Omental fat pad (tissue), 4 donors: ENCODE measurements around the gene MAPT. TPM values are rescaled to one million over a fixed set of nuclear protein-coding genes. Genes with fewer than 3 reads are reported as not detected.
"Not testable (repeated sequence)": the region's sequence is repeated elsewhere in the genome, so short reads cannot be mapped to it uniquely, and the experiment has no call there.

Experiments
- ATAC-seq: fragments of 150-250 bp; one replicate; pipeline ENCODE4 v1.9.1; 2016; ENCODE audit warnings: mild to moderate bottlenecking, moderate library complexity; ENCODE audit not compliant: low FRiP score
- DNase-seq: peaks from one replicate; pipeline ENCODE4 v3.0.0-alpha.2; 2019; ENCODE audit warnings: low spot score
- total RNA-seq, 4 donors: library from RNA; depleted of rRNA; stranded (reverse); fragments of >200 nt; gene quantifications; one replicate each; pipeline ENCODE4 v1.1.0, GENCODE V29; 2016
- TF ChIP-seq, protein P1 (sequence below), 3 donors: fragments of 450-650 bp; IDR thresholded peaks; one replicate each; pipeline ENCODE4 v1.5.1; 2016 to 2017; ENCODE audit warnings: antibody characterized with exemption in 3 of 3, mild to moderate bottlenecking in 3 of 3, moderate library complexity in 2 of 3

The MAPT gene
- total RNA-seq, 4 donors from 2014 or later = 4.3 to 18.2 (median 6.4) TPM

DNA sequence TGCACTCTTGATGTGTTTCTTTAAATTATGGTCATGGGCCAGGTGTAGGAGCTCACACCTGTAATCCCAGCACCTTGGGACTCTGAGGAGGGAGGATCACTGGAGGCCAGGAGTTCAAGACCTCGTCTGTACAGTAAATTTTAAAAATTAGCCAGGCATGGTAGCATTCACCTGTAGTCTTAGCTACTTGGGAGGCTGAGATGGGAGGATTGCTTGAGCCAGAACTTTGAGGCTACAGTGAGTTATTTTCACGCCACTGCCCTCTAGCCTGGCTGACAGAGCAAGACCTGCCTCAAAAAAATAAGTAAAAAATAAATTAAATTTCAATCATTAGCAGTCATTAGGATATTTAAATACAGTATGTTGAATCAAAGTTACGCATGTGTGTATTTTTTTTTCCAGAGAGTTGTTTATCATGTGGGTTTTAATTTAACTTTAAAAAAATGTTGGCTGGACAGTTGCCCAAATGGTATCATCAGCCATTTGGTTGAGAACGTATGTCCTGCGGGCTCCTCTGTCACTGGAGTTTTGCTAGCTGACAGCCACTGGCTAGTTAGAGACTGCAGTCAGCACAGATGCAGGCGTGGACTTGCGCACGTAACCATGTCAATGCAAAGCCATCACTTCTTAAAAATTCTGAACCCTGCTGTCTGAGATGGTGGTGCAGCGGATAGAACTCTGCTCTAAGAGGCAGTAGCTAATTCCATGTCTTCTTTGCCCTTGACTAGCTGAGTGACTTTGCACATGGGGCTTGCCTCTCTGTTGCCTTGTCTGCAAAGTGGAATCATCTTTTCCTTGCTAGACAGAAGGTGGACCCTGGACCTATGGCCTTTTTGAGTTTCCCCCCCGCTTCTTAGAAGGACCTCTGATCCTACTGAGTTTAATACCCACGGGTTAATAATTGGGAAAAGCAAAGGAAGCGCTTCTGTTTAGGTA, 40.0 kb downstream of the MAPT start:
- ATAC-seq (no peak), DNase-seq (no peak)
- TF ChIP-seq, protein P1, sequence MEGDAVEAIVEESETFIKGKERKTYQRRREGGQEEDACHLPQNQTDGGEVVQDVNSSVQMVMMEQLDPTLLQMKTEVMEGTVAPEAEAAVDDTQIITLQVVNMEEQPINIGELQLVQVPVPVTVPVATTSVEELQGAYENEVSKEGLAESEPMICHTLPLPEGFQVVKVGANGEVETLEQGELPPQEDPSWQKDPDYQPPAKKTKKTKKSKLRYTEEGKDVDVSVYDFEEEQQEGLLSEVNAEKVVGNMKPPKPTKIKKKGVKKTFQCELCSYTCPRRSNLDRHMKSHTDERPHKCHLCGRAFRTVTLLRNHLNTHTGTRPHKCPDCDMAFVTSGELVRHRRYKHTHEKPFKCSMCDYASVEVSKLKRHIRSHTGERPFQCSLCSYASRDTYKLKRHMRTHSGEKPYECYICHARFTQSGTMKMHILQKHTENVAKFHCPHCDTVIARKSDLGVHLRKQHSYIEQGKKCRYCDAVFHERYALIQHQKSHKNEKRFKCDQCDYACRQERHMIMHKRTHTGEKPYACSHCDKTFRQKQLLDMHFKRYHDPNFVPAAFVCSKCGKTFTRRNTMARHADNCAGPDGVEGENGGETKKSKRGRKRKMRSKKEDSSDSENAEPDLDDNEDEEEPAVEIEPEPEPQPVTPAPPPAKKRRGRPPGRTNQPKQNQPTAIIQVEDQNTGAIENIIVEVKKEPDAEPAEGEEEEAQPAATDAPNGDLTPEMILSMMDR (IDR thresholded peaks at IDR 0.05) = no peak

DNA sequence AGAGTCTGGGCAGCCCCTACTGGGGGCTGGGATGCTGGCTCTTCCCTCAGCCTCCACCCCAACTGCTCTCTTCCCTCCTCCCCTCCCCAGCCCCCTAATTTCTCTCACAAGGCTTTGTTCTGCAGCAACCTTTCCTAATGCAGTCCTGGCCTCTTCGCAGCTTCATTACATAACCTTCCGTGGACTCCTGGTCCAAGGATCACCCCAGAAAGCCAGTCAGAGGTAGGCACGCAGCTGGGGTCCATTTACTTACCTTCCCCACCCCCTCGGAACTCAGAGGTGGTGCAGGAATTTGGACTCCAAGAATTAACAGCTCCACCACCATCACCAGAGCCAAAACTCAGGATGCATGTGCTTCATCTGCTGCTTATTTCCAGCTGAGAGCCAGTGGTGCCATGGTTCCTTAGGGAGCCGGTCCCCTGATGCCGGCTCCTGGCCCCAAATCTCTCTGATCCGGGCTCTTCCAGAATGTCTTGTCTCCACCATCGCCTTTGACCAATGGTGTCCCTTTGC, 40.9 kb downstream of the MAPT start:
- no peak for DNase-seq
- TF ChIP-seq, protein P1 (IDR thresholded peaks at IDR 0.05) = no peak
- ATAC-seq = no peak

DNA sequence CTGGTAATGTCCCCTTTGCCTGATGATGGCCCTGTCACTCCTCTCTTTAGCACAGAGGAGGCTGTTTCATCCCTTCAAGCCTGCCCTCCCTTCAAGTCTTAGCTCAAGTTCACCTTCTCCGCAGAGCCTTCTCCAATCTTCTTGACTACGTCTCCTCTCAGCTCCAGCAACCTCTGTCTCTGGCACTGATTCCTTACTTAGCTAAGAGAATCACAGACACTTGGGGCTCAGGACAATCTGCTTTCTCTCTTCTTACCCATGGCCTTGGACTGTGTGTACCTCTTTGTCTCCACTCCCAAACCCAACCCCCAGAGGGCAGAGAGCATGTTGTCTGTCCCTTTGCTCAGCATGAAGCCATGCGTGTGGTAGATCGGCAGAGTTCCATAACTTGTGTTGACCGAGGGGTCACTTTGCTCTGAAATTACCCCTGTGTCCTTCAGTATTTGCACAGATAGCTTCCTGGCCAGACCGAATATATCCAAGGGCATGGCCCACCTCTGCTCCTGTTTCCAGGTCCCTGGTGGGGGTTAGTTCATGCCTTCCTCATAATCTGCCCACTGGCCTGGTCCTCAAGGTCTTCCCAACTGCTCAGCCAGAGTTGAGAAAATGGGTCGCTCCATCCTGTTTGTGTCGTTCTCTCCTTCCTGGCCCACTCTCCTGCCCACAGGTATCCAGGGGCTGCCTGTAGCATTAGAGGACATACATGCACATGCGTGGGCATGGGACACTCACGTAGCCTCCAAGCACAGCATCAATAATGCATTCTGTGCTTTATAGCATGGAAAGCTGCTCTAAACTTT, 41.6 kb downstream of the MAPT start:
- TF ChIP-seq, protein P1 (IDR thresholded peaks at IDR 0.05) = no peak

DNA sequence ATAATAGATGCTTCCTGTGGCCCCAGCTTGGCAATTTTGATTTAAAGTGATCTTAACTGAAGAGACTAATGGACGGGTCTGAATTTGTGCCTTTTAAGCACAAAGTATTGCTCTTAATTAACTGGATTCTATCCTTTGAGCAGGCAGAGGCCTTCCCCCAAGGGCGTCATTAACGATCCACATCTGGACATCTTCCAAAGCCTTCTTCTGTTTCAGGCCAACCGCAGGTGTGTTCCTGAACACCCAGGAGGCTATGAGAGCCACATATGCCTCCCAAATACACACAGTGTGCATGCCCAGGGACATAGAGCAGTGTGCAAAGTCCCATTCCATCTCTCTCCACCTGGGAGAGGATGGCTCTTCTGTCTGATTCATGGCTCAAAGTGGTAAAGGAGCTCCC, 42.3 kb downstream of the MAPT start:
- TF ChIP-seq, protein P1 (IDR thresholded peaks at IDR 0.05) = no peak

More for the DNA sequence above, 41.6 kb downstream of the MAPT start:
- DNase-seq (no peak), ATAC-seq (no peak)

DNA sequence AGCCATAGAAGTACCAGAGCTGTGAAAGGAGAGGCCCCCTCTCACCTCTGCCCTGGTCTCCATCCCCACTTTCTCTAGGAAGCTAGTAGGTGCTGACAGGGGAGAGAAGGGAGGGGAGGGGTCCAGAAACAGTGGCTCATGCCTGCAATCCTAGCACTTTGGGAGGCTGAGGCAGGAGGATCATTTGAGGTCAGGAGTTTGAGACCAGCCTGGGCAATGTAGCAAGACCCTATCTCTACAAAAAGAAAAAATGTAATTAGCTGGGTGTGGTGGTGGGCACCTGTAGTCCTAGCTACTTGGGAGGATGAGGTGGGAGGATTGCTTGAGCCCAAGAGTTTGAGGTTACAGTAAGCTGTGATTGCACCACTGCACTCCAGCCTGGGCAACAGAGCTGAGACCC, 42.8 kb downstream of the MAPT start:
- ATAC-seq, DNase-seq: not testable (repeated sequence)

More for the DNA sequence above, 42.3 kb downstream of the MAPT start:
- no peak for DNase-seq
- ATAC-seq = no peak

DNA sequence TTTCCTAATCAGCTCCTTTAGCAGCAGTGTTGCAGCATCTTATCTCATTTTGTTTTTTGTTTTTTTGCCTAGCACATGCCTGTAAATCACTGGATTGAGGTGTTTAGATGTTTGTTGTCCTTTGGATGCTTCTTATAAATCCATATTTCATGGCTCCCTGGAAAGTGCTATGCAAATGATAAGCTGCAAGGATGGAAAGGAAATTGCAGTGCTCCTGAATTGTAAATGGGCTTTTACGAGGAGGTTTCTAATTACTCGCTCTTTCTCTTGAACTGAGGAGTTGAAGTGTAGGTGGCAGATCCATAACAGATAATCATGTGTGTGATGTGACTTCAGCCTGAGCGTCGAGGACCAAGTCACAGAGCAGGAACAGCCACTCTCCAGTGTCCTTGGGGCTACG, 45.0 kb downstream of the MAPT start:
- TF ChIP-seq, protein P1 (IDR thresholded peaks at IDR 0.05) = no peak
- ATAC-seq = no peak
- DNase-seq = no peak

DNA sequence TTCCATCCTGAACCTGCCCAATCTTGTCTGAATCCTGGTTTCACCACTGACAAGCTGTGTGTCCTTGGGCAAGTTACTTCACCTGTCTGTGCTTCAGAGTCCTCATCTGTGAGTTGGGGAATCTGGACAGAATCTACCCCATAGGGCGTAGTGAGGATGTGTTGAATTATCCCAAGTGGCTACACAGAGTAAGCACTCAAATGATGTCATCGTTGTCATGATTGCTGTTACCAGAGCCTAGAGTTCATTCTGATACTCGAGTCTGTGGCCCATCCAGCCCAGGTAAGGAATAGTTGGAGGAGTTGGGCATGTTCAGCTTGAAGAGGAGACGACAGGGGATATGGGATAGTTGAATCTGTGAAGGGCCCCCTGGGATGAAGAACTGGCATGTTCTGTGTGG, 45.9 kb downstream of the MAPT start:
- TF ChIP-seq, protein P1 (IDR thresholded peaks at IDR 0.05) = no peak
- no peak for ATAC-seq
- no peak for DNase-seq
